Measurements from ENCODE around the gene ZNF615. TPM values are rescaled to one million over a fixed set of nuclear protein-coding genes. Genes with fewer than 3 reads are reported as not detected.
"Not testable (repeated sequence)": the region's sequence is repeated elsewhere in the genome, so short reads cannot be mapped to it uniquely, and the experiment has no call there.

ZNF615 gene
- total RNA-seq, 1 experiment from 2014 or later: 5.3 TPM

DNA sequence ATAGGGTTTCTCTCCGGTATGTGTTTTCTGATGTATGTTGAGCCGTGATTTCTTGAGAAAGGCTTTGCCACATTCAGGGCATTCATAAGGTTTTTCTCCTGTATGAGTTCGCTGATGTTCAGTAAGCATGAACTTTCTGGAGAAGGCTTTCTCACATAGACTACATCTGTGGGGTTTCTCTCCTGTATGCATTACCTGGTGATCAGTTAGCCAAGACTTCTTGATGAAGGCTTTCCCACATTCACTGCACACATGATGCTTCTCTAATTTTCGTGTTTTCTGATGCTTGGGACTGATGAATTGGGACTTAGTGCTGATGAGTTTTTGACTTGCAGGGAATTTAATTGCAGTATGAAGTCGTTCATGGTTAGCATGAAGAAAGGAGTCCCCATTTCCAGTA lies 42.4 kb downstream of the ZNF615 start:
- no peaks in the 10 kb centered on the region; the same call in 1 of the 2 replicates for H3F3A ChIP-seq (ENCODE audit: insufficient read depth, low read depth)
- H3K4me2 ChIP-seq: no peak overlapping the region
- no peak for TF ChIP-seq CTCF (conservative IDR thresholded peaks at IDR 0.05)
- TF ChIP-seq EZH2 (IDR thresholded peaks at IDR 0.05; ENCODE audit: low read depth): no peak
- no peak for DNase-seq
- ChIA-PET CTCF (no interaction called here), POLR2A (ENCODE audit: unreplicated experiment) (no interaction called here)
- H3K4me1 ChIP-seq (replicated peaks; ENCODE audit: insufficient read depth): no peaks in the 10 kb centered on the region
- H3K9me3 ChIP-seq (ENCODE audit: insufficient read depth, low read depth): peaks cover 59% of the 10 kb centered on the region
- intact Hi-C loops (cut with micrococcal nuclease; ENCODE audit: unreplicated experiment): no loop called here
- no TSS peak for BruUV-seq (replicated peaks)
- peaks cover 55% of the 10 kb centered on the region for H3K36me3 ChIP-seq (ENCODE audit: low read depth)
- H2AFZ ChIP-seq: no peak overlapping the region
- H3K27me3 ChIP-seq (ENCODE audit: insufficient read depth, low read depth): no peaks in the 10 kb centered on the region
- H3K79me2 ChIP-seq (ENCODE audit: low read depth): no peaks in the 10 kb centered on the region
- no peaks in the 10 kb centered on the region for H4K20me1 ChIP-seq (ENCODE audit: insufficient read depth)
- H3K27ac ChIP-seq: no peak overlapping the region
- no peaks in the 10 kb centered on the region for H3K9me2 ChIP-seq (ENCODE audit: insufficient read depth)
- no peak overlapping the region for H3K4me3 ChIP-seq

DNA sequence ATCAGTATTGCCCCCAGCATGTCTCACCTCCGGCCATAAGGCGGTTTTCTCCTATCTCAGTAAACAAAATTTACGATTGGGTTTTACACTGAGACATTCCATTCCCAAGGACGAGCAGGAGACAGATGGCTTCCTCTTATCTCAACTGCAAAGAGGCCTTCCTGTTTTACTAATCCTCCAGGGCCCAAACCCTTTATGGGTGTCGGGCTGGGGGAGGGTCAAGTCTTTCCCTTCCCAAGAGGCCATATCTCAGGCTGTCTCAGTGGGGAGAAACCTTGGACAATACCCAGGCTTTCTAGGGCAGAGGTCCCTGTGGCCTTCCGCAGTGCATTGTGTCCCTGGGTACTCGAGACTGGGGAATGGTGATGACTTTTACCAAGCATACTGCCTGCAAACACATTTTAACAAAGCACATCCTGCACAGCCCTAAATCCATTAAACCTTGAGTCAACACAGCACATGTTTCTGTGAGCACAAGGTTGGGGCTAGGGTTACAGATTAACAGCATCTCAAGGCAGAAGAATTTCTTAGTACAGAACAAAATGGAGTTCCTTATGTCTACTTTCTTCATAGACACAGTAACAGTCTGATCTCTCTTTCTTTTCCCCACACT lies 47.3 kb downstream of the ZNF615 start:
- DNase-seq; H3K9me2 ChIP-seq (ENCODE audit: insufficient read depth); H3K4me2 ChIP-seq; BruUV-seq (replicated peaks); POLR2A ChIA-PET (ENCODE audit: unreplicated experiment); H3K4me1 ChIP-seq (replicated peaks; ENCODE audit: insufficient read depth); H3K79me2 ChIP-seq (ENCODE audit: low read depth); H2AFZ ChIP-seq; H3F3A ChIP-seq (ENCODE audit: insufficient read depth, low read depth); H3K27me3 ChIP-seq (ENCODE audit: insufficient read depth, low read depth); intact Hi-C loops (cut with micrococcal nuclease; ENCODE audit: unreplicated experiment); H4K20me1 ChIP-seq (ENCODE audit: insufficient read depth); CTCF ChIA-PET; H3K27ac ChIP-seq; H3K4me3 ChIP-seq: not testable (repeated sequence)
- peaks cover 37% of the 10 kb centered on the region for H3K9me3 ChIP-seq (ENCODE audit: insufficient read depth, low read depth)
- peaks cover 18% of the 10 kb centered on the region for H3K36me3 ChIP-seq (ENCODE audit: low read depth)

- Histone ChIP-seq H3F3A (ENCODE audit: insufficient read depth, low read depth) (no peaks in the 10 kb centered on the region; the same call in 1 of the 2 replicates), H3K4me1 (replicated peaks; ENCODE audit: insufficient read depth) (no peaks in the 10 kb centered on the region), H4K20me1 (ENCODE audit: insufficient read depth) (no peaks in the 10 kb centered on the region), H3K27ac (no peak overlapping the region), H3K79me2 (ENCODE audit: low read depth) (no peaks in the 10 kb centered on the region), H3K27me3 (ENCODE audit: insufficient read depth, low read depth) (no peaks in the 10 kb centered on the region), H3K36me3 (ENCODE audit: low read depth) (peaks cover 8% of the 10 kb centered on the region; the same call in 1 of the 2 replicates), H3K4me3 (no peak overlapping the region), H3K9me3 (ENCODE audit: insufficient read depth, low read depth) (peaks cover 28% of the 10 kb centered on the region; the same call in 1 of the 2 replicates), H3K4me2 (no peak overlapping the region), H3K9me2 (ENCODE audit: insufficient read depth) (no peaks in the 10 kb centered on the region), H2AFZ (no peak overlapping the region)
- CTCF ChIA-PET: no interaction called here
- DNase-seq: no peak
- BruUV-seq (replicated peaks): no TSS peak
- TF ChIP-seq EZH2 (IDR thresholded peaks at IDR 0.05; ENCODE audit: low read depth) (no peak), CTCF (conservative IDR thresholded peaks at IDR 0.05) (no peak)
- intact Hi-C loops (cut with micrococcal nuclease; ENCODE audit: unreplicated experiment): no loop called here
- POLR2A ChIA-PET (ENCODE audit: unreplicated experiment): no interaction called here
Measured at GRCh38 chr19:51959791-51960190, 48.2 kb downstream of the ZNF615 start.

DNA sequence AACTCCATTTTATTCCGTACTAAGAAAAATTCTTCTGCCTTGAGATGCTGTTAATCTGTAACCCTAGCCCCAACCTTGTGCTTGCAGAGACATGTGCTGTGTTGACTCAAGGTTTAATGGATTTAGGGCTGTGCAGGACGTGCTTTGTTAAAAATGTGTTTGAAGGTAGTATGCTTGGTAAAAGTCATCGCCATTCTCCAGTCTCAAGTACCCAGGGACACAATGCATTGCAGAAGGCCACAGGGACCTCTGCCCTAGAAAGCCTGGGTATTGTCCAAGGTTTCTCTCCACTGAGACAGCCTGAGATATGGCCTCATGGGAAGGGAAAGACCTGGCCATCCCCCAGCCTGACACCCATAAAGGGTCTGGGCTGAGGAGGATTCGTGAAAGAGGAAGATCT lies 50.2 kb downstream of the ZNF615 start:
- H3K4me3 ChIP-seq; H3K79me2 ChIP-seq (ENCODE audit: low read depth); H2AFZ ChIP-seq; H3K9me2 ChIP-seq (ENCODE audit: insufficient read depth); H3F3A ChIP-seq (ENCODE audit: insufficient read depth, low read depth); H4K20me1 ChIP-seq (ENCODE audit: insufficient read depth); intact Hi-C loops (cut with micrococcal nuclease; ENCODE audit: unreplicated experiment); CTCF ChIA-PET; DNase-seq; POLR2A ChIA-PET (ENCODE audit: unreplicated experiment); H3K27me3 ChIP-seq (ENCODE audit: insufficient read depth, low read depth); BruUV-seq (replicated peaks); H3K27ac ChIP-seq; H3K4me1 ChIP-seq (replicated peaks; ENCODE audit: insufficient read depth); H3K36me3 ChIP-seq (ENCODE audit: low read depth); H3K4me2 ChIP-seq: not testable (repeated sequence)
- H3K9me3 ChIP-seq (ENCODE audit: insufficient read depth, low read depth): peaks cover 11% of the 10 kb centered on the region; the same call in 1 of the 2 replicates

Data from PC-9 (cell line).